GM12878 (cell line): ENCODE data around the gene CEND1. TPM values are rescaled to one million over a fixed set of nuclear protein-coding genes. Genes with fewer than 3 reads are reported as not detected.

ENCODE experiments used
- ATF7 ChIP-seq: fragments of 450-650 bp; IDR thresholded peaks from 2 replicates; pipeline ENCODE4 v1.6.1; 2016; ENCODE audit warnings: low read depth, mild to moderate bottlenecking
- ELK1 ChIP-seq: IDR thresholded peaks from 2 replicates; pipeline ENCODE4 v1.6.1; 2012; ENCODE audit warnings: low read depth, low read length, improper control_type of control experiment
- FOS ChIP-seq: IDR thresholded peaks from 3 replicates; pipeline ENCODE4 v1.6.1; 2011; ENCODE audit warnings: borderline replicate concordance; ENCODE audit not compliant: insufficient read length; ENCODE audit errors: extremely low read depth
- GABPA ChIP-seq: IDR thresholded peaks from 2 replicates; pipeline ENCODE4 v1.6.1; 2014; ENCODE audit warnings: antibody characterized with exemption, low read depth, mild to moderate bottlenecking, inconsistent platforms
- HSF1 ChIP-seq: fragments of 150-350 bp; IDR thresholded peaks from 2 replicates; pipeline ENCODE4 v1.6.1; 2014; ENCODE audit warnings: mild to moderate bottlenecking, low read depth, low read length
- JUND ChIP-seq: IDR thresholded peaks from 2 replicates; pipeline ENCODE4 v1.6.1; 2012; ENCODE audit warnings: low read depth, mild to moderate bottlenecking, low read length, improper control_type of control experiment, moderate library complexity
- KLF5 ChIP-seq: fragments of 450-650 bp; IDR thresholded peaks from 2 replicates; pipeline ENCODE4 v1.6.1; 2014; ENCODE audit warnings: mild to moderate bottlenecking; ENCODE audit not compliant: partially characterized antibody
- MEF2A ChIP-seq: IDR thresholded peaks from 2 replicates; pipeline ENCODE4 v1.6.1; 2011; ENCODE audit warnings: low read depth, mild to moderate bottlenecking, low read length, moderate library complexity; ENCODE audit not compliant: insufficient read depth
- MLLT1 ChIP-seq: fragments of 450-650 bp; IDR thresholded peaks from 2 replicates; pipeline ENCODE4 v1.6.1; 2016; ENCODE audit warnings: mild to moderate bottlenecking
- MTA3 ChIP-seq: IDR thresholded peaks from 2 replicates; pipeline ENCODE4 v1.6.1; 2012; ENCODE audit warnings: low read length, inconsistent platforms, borderline replicate concordance
- NRF1 ChIP-seq: conservative IDR thresholded peaks from 2 replicates; pipeline ENCODE4 v1.6.1; 2011; ENCODE audit warnings: mild to moderate bottlenecking, low read depth, low read length, improper control_type of control experiment
- SPI1 ChIP-seq: IDR thresholded peaks from 2 replicates; pipeline ENCODE4 v1.6.1; 2011; ENCODE audit warnings: low read depth, mild to moderate bottlenecking, low read length, moderate library complexity, borderline replicate concordance; ENCODE audit not compliant: insufficient read depth
- TCF12 ChIP-seq: IDR thresholded peaks from 2 replicates; pipeline ENCODE4 v1.6.1; 2011; ENCODE audit warnings: low read depth, mild to moderate bottlenecking, low read length
- ZBTB40 ChIP-seq: fragments of 450-650 bp; IDR thresholded peaks from 2 replicates; pipeline ENCODE4 v1.6.1; 2016; ENCODE audit warnings: mild to moderate bottlenecking, moderate library complexity, borderline replicate concordance
- ZNF687 ChIP-seq: fragments of 450-650 bp; IDR thresholded peaks from 2 replicates; pipeline ENCODE4 v1.6.1; 2017; ENCODE audit warnings: mild to moderate bottlenecking, moderate library complexity
- polyA plus RNA-seq, 11 experiments: library from polyadenylated mRNA; depleted of rRNA in 4 of 11; unstranded in 6 of 11; stranded (reverse) in 5 of 11; fragments of >200 nt; fragmentation: Nextera tagmentation in 4 of 11; fragmentation: Illumina TruSeq in 1 of 11; extraction: Ambion mirVana in 4 of 11; extraction: Trizol in 1 of 11; gene quantifications; 1 replicate in 1 of 11; 2 replicates in 10 of 11; pipeline versions ENCODE4 v1.2.1 to v1.2.3, GENCODE V29; 2011 to 2016; ENCODE audit warnings: inconsistent platforms in 2 of 11, missing spikeins in 2 of 11, low read depth in 1 of 11
- total RNA-seq, 4 experiments: library from RNA; depleted of rRNA in 3 of 4; stranded (reverse); fragments of >200 nt in 3 of 4; fragmentation: Illumina TruSeq in 1 of 4; extraction: Trizol in 1 of 4; gene quantifications; 2 replicates each; pipeline versions ENCODE4 v1.2.1 to v1.2.3, GENCODE V29; 2013 to 2021

The CEND1 gene
- total and polyA plus RNA-seq, 10 of the 15 experiments (the other 5 are each of a cell fraction or from before 2014, with no cell fraction given) = 0.31 to 13.6 (median 7.2) TPM; not detected in 1

- TF ChIP-seq ZBTB40 = peak; percentile 93
- no peak; the same call in 1 of the 2 replicates for TF ChIP-seq NRF1
- TF ChIP-seq HSF1 = no peak
- no peak for TF ChIP-seq FOS
- peak; percentile 96 for TF ChIP-seq ATF7
- no peak for TF ChIP-seq KLF5
- TF ChIP-seq SPI1 = no peak
- TF ChIP-seq JUND = peak; percentile 53; the same call in 1 of the 2 replicates
- no peak for TF ChIP-seq MLLT1
- 0 out of 2 replicates have a peak, but pooled peaks have one; percentile 31 for TF ChIP-seq MEF2A
- peak; percentile 92 for TF ChIP-seq GABPA
- TF ChIP-seq MTA3 = no peak
- TF ChIP-seq ZNF687 = peak; percentile 18; the same call in 1 of the 2 replicates
- TF ChIP-seq TCF12 = peak; percentile 48; the same call in 1 of the 2 replicates
- TF ChIP-seq ELK1 = peak; percentile 91
Measured at GRCh38 chr11:809287-810039, 19.6 kb upstream of the CEND1 start, which contains the start of gene RPLP2 (continued).
